ENCODE data around the gene THSD4.

- TF ChIP-seq CTCF (IDR thresholded peaks at IDR 0.05) = no peak
- TF ChIP-seq POLR2A (IDR thresholded peaks at IDR 0.05) = no peak
Measured at GRCh38 chr15:71697236-71697635, 582.0 kb downstream of the THSD4 start.
